CD4-positive, alpha-beta T cell (primary cell): ENCODE data around the gene ABLIM1. TPM values are rescaled to one million over a fixed set of nuclear protein-coding genes. Genes with fewer than 3 reads are reported as not detected.

Experiments
- ATAC-seq: fragments of 200-7000 bp; cut with Tn5 transposase; one replicate; pipeline ENCODE4 v1.10.0; 2022; ENCODE audit warnings: mild to moderate bottlenecking; ENCODE audit not compliant: poor library complexity
- CTCF ChIA-PET: fragments of 350-600 bp; sonication (Branson Sonifier 250); formaldehyde crosslinking; loops from one replicate; lab custom pipeline; 2021; ENCODE audit warnings: antibody characterized with exemption, inconsistent platforms; lab: Charles Lee
- POLR2A ChIA-PET: fragments of 350-600 bp; sonication (Branson Sonifier 250); formaldehyde crosslinking; loops from one replicate; lab custom pipeline; 2021; ENCODE audit warnings: antibody characterized with exemption, inconsistent platforms; lab: Charles Lee
- DNase-seq, 14 experiments: peaks; one replicate each; pipeline ENCODE4 v3.0.0-alpha.2; 2013 to 2020; ENCODE audit warnings: mixed read lengths in 2 of 14
- H3K27ac ChIP-seq, 2 donors: one replicate each; pipeline versions ENCODE4 v1.5.1 to v1.7.0; 2013; ENCODE audit warnings: low read length in 2 of 2, low read depth in 1 of 2, mild to moderate bottlenecking in 1 of 2
- H3K27me3 ChIP-seq, 2 experiments: 1 replicate in 1 of 2; 2 replicates in 1 of 2; pipeline versions ENCODE4 v1.6.1 to v1.7.0; 2013; ENCODE audit warnings: low read length in 2 of 2, control low read depth in 1 of 2, mild to moderate bottlenecking in 1 of 2, moderate library complexity in 1 of 2; ENCODE audit not compliant: insufficient read depth in 2 of 2, control insufficient read depth in 1 of 2
- H3K36me3 ChIP-seq: one replicate; pipeline ENCODE4 v1.6.1; 2013; ENCODE audit warnings: low read length, control low read depth; ENCODE audit not compliant: insufficient read depth
- H3K4me1 ChIP-seq: one replicate; pipeline ENCODE4 v1.6.1; 2013; ENCODE audit warnings: low read length, control low read depth; ENCODE audit not compliant: insufficient read depth
- H3K4me3 ChIP-seq: one replicate; pipeline ENCODE4 v1.5.1; 2013; ENCODE audit warnings: mild to moderate bottlenecking, low read length, moderate library complexity
- H3K9me3 ChIP-seq, 2 experiments: 1 replicate in 1 of 2; 2 replicates in 1 of 2; pipeline versions ENCODE4 v1.6.1 to v1.7.0; 2013; ENCODE audit warnings: low read length in 2 of 2, mild to moderate bottlenecking in 2 of 2, control low read depth in 1 of 2, moderate library complexity in 1 of 2; ENCODE audit not compliant: control insufficient read depth in 1 of 2, insufficient read depth in 1 of 2
- H3K27ac Mint-ChIP-seq: one replicate; pipeline ENCODE4 v1.8.0; 2020; ENCODE audit warnings: mixed read lengths
- H3K27me3 Mint-ChIP-seq: one replicate; pipeline ENCODE4 v1.8.0; 2021; ENCODE audit warnings: mixed read lengths
- H3K36me3 Mint-ChIP-seq: one replicate; pipeline ENCODE4 v1.8.0; 2021; ENCODE audit warnings: low read depth, mixed read lengths
- H3K4me1 Mint-ChIP-seq: one replicate; pipeline ENCODE4 v1.8.0; 2021; ENCODE audit warnings: low read depth, mixed read lengths
- H3K4me3 Mint-ChIP-seq: one replicate; pipeline ENCODE4 v1.8.0; 2020; ENCODE audit warnings: mild to moderate bottlenecking, mixed read lengths
- H3K9me3 Mint-ChIP-seq: one replicate; pipeline ENCODE4 v1.8.0; 2020; ENCODE audit warnings: mixed read lengths
- CTCF ChIP-seq: fragments of 200-600 bp; IDR thresholded peaks from one replicate; pipeline ENCODE4 v1.8.0; 2022; ENCODE audit warnings: antibody characterized with exemption, mild to moderate bottlenecking
- intact Hi-C, 2 experiments: fragments of 100-400 bp; cut with DNase I in 1 of 2; cut with micrococcal nuclease in 1 of 2; formaldehyde crosslinking; loops; one replicate each; pipeline versions ENCODE4 v1.15.1 to v1.9.0; 2023 to 2025; cut with DNase I, micrococcal nuclease
- total RNA-seq, 174 experiments: library from RNA in 2 of 174; stranded (reverse) in 2 of 174; gene quantifications; one replicate each; pipeline ENCODE4 v1.2.3 and lab custom pipeline; 2021 to 2026

The ABLIM1 gene
- total RNA-seq, 2 experiments from 2014 or later = 217 to 224 TPM

GRCh38 chr10:114485696-114486400, 172.2 kb downstream of the ABLIM1 start:
- ATAC-seq (no peak), DNase-seq (no peak)
- no peak for TF ChIP-seq CTCF
- H3K27me3 ChIP-seq = no peaks in the 10 kb centered on the region
- ChIA-PET CTCF (interaction anchor here (0.9 to 1.8 kb wide), 3 partner anchors 14 to 32 kb away, joined by 3 to 4 read pairs (median 3); no protein-coding TSS in a partner anchor), POLR2A (interaction anchor here (0.7 to 2.4 kb wide), 4 partner anchors 11 to 40 kb away, joined by 3 to 6 read pairs (median 3); no protein-coding TSS in a partner anchor)
- peaks cover 5% of the 10 kb centered on the region for H3K4me1 ChIP-seq
- H3K4me3 ChIP-seq = no peak overlapping the region
- no peaks in the 10 kb centered on the region for H3K27me3 Mint-ChIP-seq
- no peaks in the 10 kb centered on the region for H3K9me3 Mint-ChIP-seq
- peak overlapping the region; percentile 69 for H3K27ac Mint-ChIP-seq
- no peak overlapping the region for H3K4me3 Mint-ChIP-seq
- H3K36me3 Mint-ChIP-seq = peaks cover 97% of the 10 kb centered on the region
- peaks cover 71% of the 10 kb centered on the region for H3K4me1 Mint-ChIP-seq
- no peaks in the 10 kb centered on the region for H3K9me3 ChIP-seq
- peaks cover 85% of the 10 kb centered on the region for H3K36me3 ChIP-seq
- intact Hi-C loops = no loop called here
- H3K27ac ChIP-seq = no peak overlapping the region

GRCh38 chr10:114483575-114483974, 174.5 kb downstream of the ABLIM1 start:
- H3K4me1 ChIP-seq = peaks cover 5% of the 10 kb centered on the region
- CTCF ChIA-PET = interaction anchor here (1.2 kb wide), 1 partner anchor 11 kb away, joined by 3 read pairs; no protein-coding TSS in a partner anchor
- no peaks in the 10 kb centered on the region for H3K9me3 ChIP-seq
- Mint-ChIP-seq H3K36me3 (peaks cover 100% of the 10 kb centered on the region), H3K27ac (peak overlapping the region; percentile 76), H3K9me3 (no peaks in the 10 kb centered on the region), H3K4me1 (peaks cover 86% of the 10 kb centered on the region), H3K4me3 (no peak overlapping the region), H3K27me3 (no peaks in the 10 kb centered on the region)
- peaks cover 84% of the 10 kb centered on the region for H3K36me3 ChIP-seq
- no peak for DNase-seq
- H3K27ac ChIP-seq = no peak overlapping the region
- no peak for ATAC-seq
- intact Hi-C loops = loop anchor here in 1 of 2 experiments (5.0 kb wide), 1 partner anchor 34 kb away; no protein-coding TSS in a partner anchor
- POLR2A ChIA-PET = no interaction called here
- no peak for TF ChIP-seq CTCF
- no peak overlapping the region for H3K4me3 ChIP-seq
- H3K27me3 ChIP-seq = no peaks in the 10 kb centered on the region

GRCh38 chr10:114482480-114483304, 175.4 kb downstream of the ABLIM1 start:
- intact Hi-C loops = loop anchor here in 1 of 2 experiments (5.0 kb wide), 1 partner anchor 35 kb away; no protein-coding TSS in a partner anchor
- peak overlapping the region; percentile 76 for H3K27ac Mint-ChIP-seq
- Histone ChIP-seq H3K9me3 (no peaks in the 10 kb centered on the region), H3K4me3 (no peak overlapping the region), H3K36me3 (peaks cover 76% of the 10 kb centered on the region), H3K4me1 (peaks cover 5% of the 10 kb centered on the region), H3K27me3 (no peaks in the 10 kb centered on the region), H3K27ac (no peak overlapping the region)
- no peak for DNase-seq
- CTCF ChIA-PET = interaction anchor here (0.9 to 1.8 kb wide), 4 partner anchors 11 to 59 kb away, joined by 3 to 6 read pairs (median 3); no protein-coding TSS in a partner anchor
- H3K27me3 Mint-ChIP-seq = no peaks in the 10 kb centered on the region
- H3K4me3 Mint-ChIP-seq = no peak overlapping the region
- peaks cover 99% of the 10 kb centered on the region for H3K36me3 Mint-ChIP-seq
- POLR2A ChIA-PET = interaction anchor here (0.6 kb wide), 1 partner anchor 11 kb away, joined by 3 read pairs; no protein-coding TSS in a partner anchor
- H3K4me1 Mint-ChIP-seq = peaks cover 87% of the 10 kb centered on the region
- TF ChIP-seq CTCF = no peak
- H3K9me3 Mint-ChIP-seq = no peaks in the 10 kb centered on the region
- ATAC-seq = no peak
